Stimulated activated naive CD8-positive, alpha-beta T cell treated with anti-CD3 and anti-CD28 coated beads, Interleukin-15, Interleukin-2, amounts not matched to agents 100 U/mL and 50 U/mL, for 24 hours (primary cell): Measurements from ENCODE around the gene NDUFC2.
"Not testable (repeated sequence)": the region's sequence is repeated elsewhere in the genome, so short reads cannot be mapped to it uniquely, and the experiment has no call there.

Experiments
- ATAC-seq: fragments of 150-1000 bp; cut with Tn5 transposase; one replicate; pipeline ENCODE4 v1.10.0; 2021
- DNase-seq: peaks from one replicate; pipeline ENCODE4 v3.0.0; 2021

The NDUFC2 gene

GRCh38 chr11:78080084-78080817 is 589 bp upstream of the NDUFC2 start:
- no peak for ATAC-seq

GRCh38 chr11:78078218-78079167 is 1.2 kb downstream of the NDUFC2 start:
- DNase-seq = no peak
- ATAC-seq = peak; percentile 33

More at GRCh38 chr11:78080084-78080817, 589 bp upstream of the NDUFC2 start:
- DNase-seq = no peak

- not testable (repeated sequence) for ATAC-seq, DNase-seq
Measured at GRCh38 chr11:78077592-78077991, 2.1 kb downstream of the NDUFC2 start.

GRCh38 chr11:78076733-78077403 is 2.8 kb downstream of the NDUFC2 start:
- DNase-seq (no peak), ATAC-seq (no peak)

GRCh38 chr11:78074756-78075155 is 4.9 kb downstream of the NDUFC2 start:
- DNase-seq = no peak
- no peak for ATAC-seq

GRCh38 chr11:78072455-78072854 is 7.2 kb downstream of the NDUFC2 start:
- ATAC-seq = no peak
- DNase-seq = no peak

- DNase-seq = no peak
- ATAC-seq = no peak
Measured at GRCh38 chr11:78071717-78072116, 7.9 kb downstream of the NDUFC2 start.

GRCh38 chr11:78070621-78071020 is 9.0 kb downstream of the NDUFC2 start:
- no peak for DNase-seq
- no peak for ATAC-seq

GRCh38 chr11:78069465-78069864 is 10.2 kb downstream of the NDUFC2 start:
- ATAC-seq = no peak
- no peak for DNase-seq

GRCh38 chr11:78067704-78068103 is 12.0 kb downstream of the NDUFC2 start:
- ATAC-seq = no peak
- no peak for DNase-seq

- DNase-seq (no peak), ATAC-seq (no peak)
Measured at GRCh38 chr11:78066471-78066870, 13.2 kb downstream of the NDUFC2 start.

GRCh38 chr11:78065203-78065602 is 14.5 kb downstream of the NDUFC2 start:
- no peak for DNase-seq
- no peak for ATAC-seq

GRCh38 chr11:78063440-78064181 is 16.1 kb downstream of the NDUFC2 start, which contains the start of gene THRSP:
THRSP (plus strand) TSS chr11:78063861; CDS start chr11:78063882, 21 bp downstream.
- ATAC-seq (no peak), DNase-seq (no peak)

- ATAC-seq = no peak
- DNase-seq = no peak
Measured at GRCh38 chr11:78062671-78063070, 17.0 kb downstream of the NDUFC2 start.

- no peak for DNase-seq
- no peak for ATAC-seq
Measured at GRCh38 chr11:78061921-78062311, 17.7 kb downstream of the NDUFC2 start.

- no peak for DNase-seq
- no peak for ATAC-seq
Measured at GRCh38 chr11:78061088-78061920, 18.4 kb downstream of the NDUFC2 start.

GRCh38 chr11:78060533-78060932 is 19.1 kb downstream of the NDUFC2 start:
- no peak for ATAC-seq
- no peak for DNase-seq

- not testable (repeated sequence) for DNase-seq, ATAC-seq
Measured at GRCh38 chr11:78059749-78060328, 19.8 kb downstream of the NDUFC2 start.

GRCh38 chr11:78057462-78058055 is 22.1 kb downstream of the NDUFC2 start:
- no peak for DNase-seq
- no peak for ATAC-seq

- ATAC-seq = no peak
- DNase-seq = no peak
Measured at GRCh38 chr11:78056093-78056492, 23.6 kb downstream of the NDUFC2 start.
